GM18520 (cell line): Measurements from ENCODE around the gene IFITM2.
A peak's percentile ranks its signal among the peaks of the same experiment; 100 is the strongest.
"Not testable (repeated sequence)": the region's sequence is repeated elsewhere in the genome, so short reads cannot be mapped to it uniquely, and the experiment has no call there.

ENCODE experiments used
- ATAC-seq: cut with Tn5 transposase; IDR thresholded peaks from one replicate; pipeline ENCODE4 v1.9.1; 2021; ENCODE audit not compliant: unreplicated experiment

The IFITM2 gene

GRCh38 chr11:281486-282161 is 26.0 kb upstream of the IFITM2 start:
- no peak for ATAC-seq

GRCh38 chr11:282171-282570 is 25.4 kb upstream of the IFITM2 start:
- no peak for ATAC-seq

- no peak for ATAC-seq
Observed at GRCh38 chr11:282630-283360, 24.8 kb upstream of the IFITM2 start.

DNA sequence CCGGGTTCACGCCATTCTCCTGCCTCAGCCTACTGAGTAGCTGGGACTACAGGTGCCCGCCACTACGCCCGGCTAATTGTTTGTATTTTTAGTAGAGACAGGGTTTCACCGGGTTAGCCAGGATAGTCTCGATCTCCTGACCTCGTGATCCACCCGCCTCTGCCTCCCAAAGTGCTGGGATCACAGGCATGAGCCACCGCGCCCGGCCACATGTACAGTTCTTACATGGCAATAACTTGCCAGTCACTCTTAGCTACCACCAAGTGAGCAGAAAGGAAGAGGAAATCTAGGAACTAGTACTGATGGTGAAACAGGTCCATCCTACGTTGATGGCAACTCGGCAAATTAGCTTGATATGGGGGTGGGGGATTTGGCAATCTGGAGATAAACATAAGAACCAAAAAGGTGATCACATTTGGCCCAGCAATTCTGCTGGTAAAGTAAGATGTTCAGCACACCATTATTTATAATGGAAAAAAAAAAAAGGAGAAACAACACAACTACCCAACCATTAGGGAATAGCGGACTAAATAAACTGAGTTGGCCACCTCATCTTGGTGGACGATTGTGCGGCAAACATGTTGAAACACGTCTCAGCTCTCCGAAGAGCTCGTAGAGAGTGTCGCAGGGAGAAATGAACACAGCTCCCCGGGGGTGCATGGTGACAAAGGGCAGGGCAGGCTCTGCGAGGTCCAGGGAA is 24.1 kb upstream of the IFITM2 start:
- ATAC-seq: no peak

- no peak for ATAC-seq
Observed at GRCh38 chr11:284105-285020, 23.3 kb upstream of the IFITM2 start.

DNA sequence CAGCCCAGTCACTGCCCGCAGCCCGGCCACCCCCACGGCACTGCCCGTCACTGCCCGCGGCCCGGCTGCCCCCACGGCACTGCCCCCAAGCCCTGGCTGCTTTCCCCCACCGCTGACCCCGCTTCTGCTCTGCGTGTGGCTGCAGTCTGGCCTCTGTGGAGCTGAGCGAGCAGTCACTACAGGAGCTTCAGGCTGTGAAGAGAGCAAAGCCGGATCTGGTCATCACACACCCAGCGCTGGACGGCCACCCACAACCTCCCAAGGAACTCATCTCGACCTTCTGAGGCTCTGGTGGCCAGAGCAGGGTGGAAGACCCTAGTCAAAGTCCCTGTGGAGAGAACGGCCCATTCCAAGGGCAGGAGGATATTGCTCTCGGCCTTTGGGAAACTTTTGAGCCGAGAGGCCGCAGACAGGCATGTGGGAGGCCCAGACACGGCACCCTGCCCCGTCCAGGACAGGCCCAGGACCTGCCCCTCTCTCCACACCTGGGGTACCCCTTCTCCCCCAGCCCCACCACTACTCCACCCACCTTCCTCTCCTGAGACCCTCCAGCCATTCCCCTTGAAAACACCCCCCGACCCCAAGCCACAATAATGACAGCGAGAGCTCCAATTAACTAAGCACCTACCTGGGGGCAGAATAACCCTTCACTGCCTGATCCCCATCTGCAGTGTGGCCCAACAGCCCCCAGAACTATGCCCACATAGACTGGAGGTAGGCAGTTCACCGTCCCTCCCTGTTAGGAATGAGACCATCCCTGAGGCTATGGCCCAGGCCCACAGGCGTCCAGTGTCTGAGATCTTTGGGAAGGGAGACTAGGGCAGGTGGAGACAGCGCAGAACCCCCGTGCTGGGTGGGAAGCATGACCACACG is 22.4 kb upstream of the IFITM2 start:
- ATAC-seq: no peak

- ATAC-seq: no peak
Observed at GRCh38 chr11:285894-286220, 21.8 kb upstream of the IFITM2 start.

DNA sequence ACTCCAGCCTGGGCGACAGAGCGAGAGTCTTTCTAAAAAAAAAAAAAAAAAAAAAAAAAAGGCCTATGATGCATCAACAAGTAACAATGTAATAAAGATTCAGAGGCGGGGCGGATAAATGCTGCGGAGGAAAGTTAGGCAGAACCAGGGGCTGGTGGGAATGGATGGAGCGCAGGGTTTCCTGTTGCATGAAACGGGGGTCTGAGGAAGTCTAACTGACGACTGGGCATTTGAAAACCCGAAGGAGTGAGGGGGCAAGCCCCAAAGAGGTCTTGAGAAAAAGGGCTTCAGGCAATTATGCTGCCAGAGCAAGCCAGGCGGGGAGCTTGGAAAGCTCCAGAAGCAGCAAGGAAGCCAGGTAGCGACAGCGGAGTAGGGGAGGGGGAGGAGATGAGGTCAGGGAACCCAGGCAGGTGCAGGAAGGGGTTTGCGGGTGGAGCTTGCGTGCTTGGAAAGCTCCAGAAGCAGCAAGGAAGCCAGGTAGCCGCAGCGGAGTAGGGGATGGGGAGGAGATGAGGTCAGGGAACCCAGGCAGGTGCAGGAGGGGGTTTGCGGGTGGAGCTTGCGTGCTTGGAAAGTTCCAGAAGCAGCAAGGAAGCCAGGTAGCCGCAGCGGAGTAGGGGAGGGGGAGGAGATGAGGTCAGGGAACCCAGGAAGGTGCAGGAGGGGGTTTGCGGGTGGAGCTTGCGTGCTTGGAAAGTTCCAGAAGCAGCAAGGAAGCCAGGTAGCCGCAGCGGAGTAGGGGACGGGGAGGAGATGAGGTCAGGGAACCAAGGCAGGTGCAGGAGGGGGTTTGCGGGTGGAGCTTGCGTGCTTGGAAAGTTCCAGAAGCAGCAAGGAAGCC is 20.4 kb upstream of the IFITM2 start:
- ATAC-seq: not testable (repeated sequence)

- ATAC-seq: no peak
Observed at GRCh38 chr11:287821-288477, 19.7 kb upstream of the IFITM2 start.

DNA sequence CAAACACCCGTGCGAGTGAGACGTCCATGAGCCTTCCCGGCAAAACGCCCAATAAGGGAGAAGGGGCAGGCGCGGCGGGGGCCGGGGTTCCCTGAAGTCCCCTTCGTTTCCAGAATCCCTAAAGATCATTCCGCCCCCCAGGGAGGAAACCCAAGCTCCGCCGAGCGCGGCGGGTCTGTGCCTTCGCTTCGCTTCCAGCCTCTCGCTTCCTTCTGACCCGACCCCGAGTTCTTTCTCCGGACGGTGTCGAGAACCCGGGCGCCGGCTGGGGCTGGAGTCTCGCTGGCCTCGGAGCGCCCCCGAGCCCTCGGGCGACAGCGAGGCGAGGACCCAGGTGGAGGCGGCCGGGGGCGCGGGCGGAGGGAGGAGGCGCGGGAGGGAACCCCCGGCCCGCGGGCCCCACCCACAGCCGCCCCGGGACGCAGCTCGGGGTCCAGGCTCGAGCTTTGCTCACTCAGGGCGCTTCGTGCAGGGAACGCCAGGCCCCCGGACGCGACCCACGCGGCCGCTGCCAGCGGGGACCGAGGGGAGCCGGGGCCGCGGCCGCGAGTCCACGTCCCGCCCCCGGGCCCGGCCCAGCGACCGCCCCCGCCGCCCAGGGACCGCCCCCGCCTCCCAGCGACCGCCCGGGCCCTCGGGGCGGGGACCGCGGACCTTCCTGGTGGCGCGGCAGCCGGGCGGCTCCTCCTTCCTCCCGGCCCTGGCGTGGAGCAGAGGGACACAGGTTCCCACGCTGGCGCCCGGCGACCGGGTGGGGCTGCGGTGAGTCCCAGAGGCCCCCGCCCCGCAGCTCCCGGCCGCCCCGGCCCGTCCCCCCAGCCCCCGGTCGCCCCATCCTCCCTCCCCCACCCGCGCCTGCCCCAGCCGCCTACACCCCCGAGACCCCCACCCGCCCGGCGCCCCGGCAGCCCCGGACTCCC is 18.9 kb upstream of the IFITM2 start, which contains the start of gene PGGHG:
Gene PGGHG (plus strand): TSS at position 649 of the 920 bp plus-strand sequence. CDS start 691 bp downstream, outside the sequence.
- peak; percentile 47 for ATAC-seq

DNA sequence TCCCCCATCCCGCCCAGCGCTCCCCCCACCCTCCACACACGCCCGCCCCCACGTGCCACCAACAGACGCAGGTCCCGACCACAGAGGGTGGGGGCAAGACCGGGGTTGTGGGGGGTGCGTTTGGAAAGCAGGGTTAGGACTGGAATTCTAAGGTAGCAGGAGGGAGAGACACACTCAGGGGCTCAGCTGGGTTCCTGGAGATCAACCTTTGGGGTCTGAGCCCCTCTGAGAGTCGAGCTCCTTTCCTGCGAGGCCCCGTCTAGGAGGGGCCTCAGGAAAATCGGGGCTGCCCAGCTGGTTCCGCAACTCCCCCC is 18.3 kb upstream of the IFITM2 start:
- ATAC-seq: no peak

GRCh38 chr11:289712-290620 is 17.6 kb upstream of the IFITM2 start:
- ATAC-seq: no peak

DNA sequence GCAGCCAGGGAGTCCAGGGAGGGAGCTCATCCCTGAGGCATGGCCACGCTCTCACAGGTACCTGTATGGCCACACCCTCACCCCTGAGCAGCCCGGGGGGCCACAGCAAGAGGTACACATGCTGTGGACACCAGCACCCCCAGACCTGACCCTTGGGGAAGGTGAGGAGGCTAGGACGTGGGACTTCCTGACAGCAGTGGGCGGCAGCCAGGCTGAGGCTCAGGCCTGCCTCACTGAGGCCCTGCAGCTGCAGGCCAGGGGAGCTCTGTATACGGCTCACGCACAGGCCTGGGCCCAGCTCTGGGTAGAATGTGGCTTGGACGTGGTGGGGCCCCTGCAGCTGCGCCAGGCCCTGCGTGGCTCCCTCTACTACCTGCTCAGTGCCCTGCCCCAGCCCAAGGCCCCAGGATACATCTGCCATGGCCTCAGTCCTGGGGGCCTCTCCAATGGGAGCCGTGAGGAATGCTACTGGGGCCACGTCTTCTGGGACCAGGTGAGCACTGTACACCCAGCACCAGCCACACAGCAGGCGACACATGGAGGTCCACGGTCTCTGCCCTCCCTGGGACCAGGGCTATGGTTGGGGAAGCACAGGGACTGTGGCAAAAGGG is 16.9 kb upstream of the IFITM2 start:
- ATAC-seq: no peak

DNA sequence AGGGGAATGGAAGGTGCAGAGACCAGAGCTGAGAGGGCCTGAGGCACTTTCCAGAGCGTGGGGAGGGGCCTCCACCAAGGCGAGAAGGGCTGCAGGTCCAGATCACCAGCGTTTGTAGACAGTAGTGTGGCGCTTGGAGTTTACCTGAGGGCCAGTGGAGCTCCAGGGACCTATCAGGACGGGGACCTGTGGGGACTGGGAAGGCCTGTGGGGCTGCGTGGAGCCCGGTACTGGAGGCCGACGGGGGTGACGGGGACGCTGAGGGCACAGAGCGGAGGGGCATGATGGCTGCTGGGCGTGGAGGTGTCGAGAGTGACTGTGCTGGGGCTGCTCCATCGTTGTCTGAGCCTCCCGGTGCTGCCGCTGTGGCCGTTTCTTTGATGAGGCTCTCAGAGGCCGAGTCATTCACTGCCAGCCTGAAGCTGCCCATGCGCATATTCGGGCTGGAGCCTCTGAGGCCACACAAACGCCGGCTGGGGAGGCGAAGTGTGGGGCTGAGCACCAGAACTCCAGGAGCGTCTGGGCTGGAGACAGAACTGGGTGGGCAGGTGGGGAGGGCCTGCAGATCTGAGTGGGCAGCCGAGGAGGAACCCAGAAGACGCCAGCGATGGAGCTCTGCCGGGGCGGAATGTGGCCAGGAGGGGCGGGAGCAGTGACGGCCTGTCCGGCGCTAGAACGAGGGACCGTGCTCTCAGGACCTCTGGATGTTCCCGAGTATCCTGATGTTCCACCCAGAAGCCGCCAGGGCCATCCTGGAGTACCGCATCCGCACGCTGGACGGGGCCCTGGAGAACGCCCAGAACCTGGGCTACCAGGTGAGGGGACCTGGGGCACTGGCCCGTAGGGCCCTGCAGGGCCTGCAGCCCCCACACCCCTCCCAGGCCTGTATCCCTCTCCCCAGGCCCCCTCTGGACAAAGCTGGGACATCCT is 16.1 kb upstream of the IFITM2 start:
- no peak for ATAC-seq
